ENCODE measurements around the gene DOHH.

Gene DOHH

GRCh38 chr19:3483226-3483628, 17.2 kb downstream of the DOHH start, which contains the start of gene SMIM44:
SMIM44 (minus strand) TSS chr19:3483441; CDS start chr19:3483403, 38 bp downstream.
- ATAC-seq: no peak
- no peak within 1 kb of the TSS for H3K27ac Mint-ChIP-seq

GRCh38 chr19:3482507-3483225, 17.8 kb downstream of the DOHH start:
- peaks cover 24% of the 10 kb centered on the region for H3K4me1 Mint-ChIP-seq
- no peak overlapping the region for H3K27ac Mint-ChIP-seq
- peaks cover 24% of the 10 kb centered on the region for H3K27me3 Mint-ChIP-seq
- H3K9me3 Mint-ChIP-seq: peaks cover 5% of the 10 kb centered on the region
- ATAC-seq: no peak
- H3K4me3 Mint-ChIP-seq: no peak overlapping the region
- H3K36me3 Mint-ChIP-seq: peaks cover 6% of the 10 kb centered on the region

More at GRCh38 chr19:3483226-3483628, 17.2 kb downstream of the DOHH start, which contains the start of gene SMIM44:
- H3K9me3 Mint-ChIP-seq: peaks cover 5% of the 10 kb centered on the region
- H3K36me3 Mint-ChIP-seq: peaks cover 11% of the 10 kb centered on the region
- H3K4me1 Mint-ChIP-seq: peaks cover 18% of the 10 kb centered on the region
- H3K4me3 Mint-ChIP-seq: no peak within 1 kb of the TSS
- peaks cover 24% of the 10 kb centered on the region for H3K27me3 Mint-ChIP-seq

- H3K9me3 Mint-ChIP-seq: peaks cover 5% of the 10 kb centered on the region
- no peaks in the 10 kb centered on the region for H3K36me3 Mint-ChIP-seq
- no peak for ATAC-seq
- H3K4me1 Mint-ChIP-seq: peaks cover 25% of the 10 kb centered on the region
- H3K4me3 Mint-ChIP-seq: no peak overlapping the region
- no peak overlapping the region for H3K27ac Mint-ChIP-seq
- peaks cover 24% of the 10 kb centered on the region for H3K27me3 Mint-ChIP-seq
These were observed 19.0 kb downstream of the DOHH start for GRCh38 chr19:3481241-3482090.

- Mint-ChIP-seq H3K9me3 (peaks cover 5% of the 10 kb centered on the region), H3K27ac (no peak within 1 kb of the TSS), H3K4me3 (no peak within 1 kb of the TSS), H3K4me1 (peaks cover 25% of the 10 kb centered on the region), H3K36me3 (no peaks in the 10 kb centered on the region), H3K27me3 (peaks cover 22% of the 10 kb centered on the region)
- peak; percentile 14 for ATAC-seq
These were observed 19.9 kb downstream of the DOHH start, which contains the start of gene SMIM24 for GRCh38 chr19:3480383-3481091. SMIM24 (minus strand) TSS chr19:3480525; CDS start chr19:3480463, 62 bp downstream.

- Mint-ChIP-seq H3K4me3 (no peak overlapping the region), H3K27me3 (peaks cover 15% of the 10 kb centered on the region), H3K36me3 (no peaks in the 10 kb centered on the region), H3K9me3 (peaks cover 5% of the 10 kb centered on the region), H3K27ac (no peak overlapping the region), H3K4me1 (peaks cover 25% of the 10 kb centered on the region)
- ATAC-seq: no peak
These were observed 20.6 kb downstream of the DOHH start for GRCh38 chr19:3479834-3480215.

- no peak overlapping the region for H3K4me3 Mint-ChIP-seq
These were observed 21.2 kb downstream of the DOHH start for GRCh38 chr19:3479177-3479833.

GRCh38 chr19:3478409-3479176, 21.9 kb downstream of the DOHH start:
- ATAC-seq: no peak
- Mint-ChIP-seq H3K9me3 (peaks cover 5% of the 10 kb centered on the region), H3K27me3 (peaks cover 2% of the 10 kb centered on the region), H3K4me3 (peak overlapping the region; percentile 60), H3K4me1 (peaks cover 25% of the 10 kb centered on the region), H3K36me3 (no peaks in the 10 kb centered on the region), H3K27ac (no peak overlapping the region)

More at GRCh38 chr19:3479177-3479833, 21.2 kb downstream of the DOHH start:
- Mint-ChIP-seq H3K27ac (no peak overlapping the region), H3K9me3 (peaks cover 5% of the 10 kb centered on the region), H3K36me3 (no peaks in the 10 kb centered on the region), H3K4me1 (peaks cover 25% of the 10 kb centered on the region), H3K27me3 (peaks cover 9% of the 10 kb centered on the region)
- ATAC-seq: no peak

- Mint-ChIP-seq H3K27me3 (no peaks in the 10 kb centered on the region), H3K27ac (no peak overlapping the region), H3K4me1 (peaks cover 25% of the 10 kb centered on the region), H3K4me3 (no peak overlapping the region), H3K36me3 (no peaks in the 10 kb centered on the region), H3K9me3 (peaks cover 5% of the 10 kb centered on the region)
- ATAC-seq: no peak
These were observed 22.5 kb downstream of the DOHH start for GRCh38 chr19:3477951-3478350.

GRCh38 chr19:3477506-3477905, 23.0 kb downstream of the DOHH start:
- no peak for ATAC-seq
- Mint-ChIP-seq H3K4me1 (peaks cover 25% of the 10 kb centered on the region), H3K27me3 (no peaks in the 10 kb centered on the region), H3K9me3 (peaks cover 5% of the 10 kb centered on the region), H3K27ac (no peak overlapping the region), H3K4me3 (no peak overlapping the region), H3K36me3 (no peaks in the 10 kb centered on the region)

- ATAC-seq: no peak
- H3K4me3 Mint-ChIP-seq: no peak overlapping the region
- peaks cover 25% of the 10 kb centered on the region for H3K4me1 Mint-ChIP-seq
- no peaks in the 10 kb centered on the region for H3K27me3 Mint-ChIP-seq
- no peak overlapping the region for H3K27ac Mint-ChIP-seq
- H3K9me3 Mint-ChIP-seq: peaks cover 5% of the 10 kb centered on the region
- H3K36me3 Mint-ChIP-seq: no peaks in the 10 kb centered on the region
These were observed 23.6 kb downstream of the DOHH start for GRCh38 chr19:3476830-3477229.

- Mint-ChIP-seq H3K36me3 (no peaks in the 10 kb centered on the region), H3K27me3 (peaks cover 5% of the 10 kb centered on the region), H3K9me3 (peaks cover 5% of the 10 kb centered on the region), H3K4me3 (no peak overlapping the region), H3K27ac (no peak overlapping the region), H3K4me1 (peaks cover 19% of the 10 kb centered on the region)
- no peak for ATAC-seq
These were observed 25.0 kb downstream of the DOHH start for GRCh38 chr19:3475449-3475848.

GRCh38 chr19:3474614-3475013, 25.9 kb downstream of the DOHH start:
- no peak overlapping the region for H3K27ac Mint-ChIP-seq
- H3K9me3 Mint-ChIP-seq: peaks cover 5% of the 10 kb centered on the region
- peaks cover 13% of the 10 kb centered on the region for H3K27me3 Mint-ChIP-seq
- no peak overlapping the region for H3K4me3 Mint-ChIP-seq
- peaks cover 19% of the 10 kb centered on the region for H3K4me1 Mint-ChIP-seq
- H3K36me3 Mint-ChIP-seq: no peaks in the 10 kb centered on the region
- no peak for ATAC-seq

- Mint-ChIP-seq H3K9me3 (no peaks in the 10 kb centered on the region), H3K4me1 (peaks cover 14% of the 10 kb centered on the region), H3K4me3 (no peak overlapping the region), H3K27ac (no peak overlapping the region), H3K36me3 (no peaks in the 10 kb centered on the region), H3K27me3 (peaks cover 13% of the 10 kb centered on the region)
- no peak for ATAC-seq
These were observed 26.5 kb downstream of the DOHH start for GRCh38 chr19:3474010-3474409.
